Endothelial cell of coronary artery (primary cell): ENCODE measurements around the gene SLC52A1. TPM values are rescaled to one million over a fixed set of nuclear protein-coding genes. Genes with fewer than 3 reads are reported as not detected.

Experiments used
- total RNA-seq: library from RNA; depleted of rRNA; stranded (reverse); fragments of >200 nt; gene quantifications from 2 replicates; pipeline ENCODE4 v1.2.3, GENCODE V29; 2014

The SLC52A1 gene
- under 0.01 and 0.09 TPM in 2 replicates for total RNA-seq

DNA sequence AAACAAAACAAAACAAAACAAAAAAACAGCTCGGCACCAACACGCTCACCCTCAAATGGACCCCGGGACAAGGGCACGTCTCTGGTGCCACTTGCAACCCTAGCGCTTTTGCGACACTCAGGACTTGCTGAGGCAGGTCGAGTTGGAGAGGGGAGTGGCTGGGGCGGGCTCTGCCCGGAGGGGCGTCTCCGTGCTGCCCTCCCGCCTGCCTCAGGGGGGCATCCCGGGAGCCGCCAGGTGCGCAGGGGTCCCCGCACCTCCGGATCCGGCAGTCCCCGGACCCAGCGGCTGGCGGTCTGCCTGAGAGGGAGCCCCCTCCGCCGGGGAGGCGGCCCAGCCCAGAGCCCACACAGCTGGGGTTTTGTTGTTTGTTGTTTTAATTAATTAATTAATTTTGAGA is at the start of gene SLC52A1:
TSS of gene SLC52A1 (minus strand) at position 112 of the 400 bp plus-strand sequence. CDS start 820 bp downstream, outside the sequence.

DNA sequence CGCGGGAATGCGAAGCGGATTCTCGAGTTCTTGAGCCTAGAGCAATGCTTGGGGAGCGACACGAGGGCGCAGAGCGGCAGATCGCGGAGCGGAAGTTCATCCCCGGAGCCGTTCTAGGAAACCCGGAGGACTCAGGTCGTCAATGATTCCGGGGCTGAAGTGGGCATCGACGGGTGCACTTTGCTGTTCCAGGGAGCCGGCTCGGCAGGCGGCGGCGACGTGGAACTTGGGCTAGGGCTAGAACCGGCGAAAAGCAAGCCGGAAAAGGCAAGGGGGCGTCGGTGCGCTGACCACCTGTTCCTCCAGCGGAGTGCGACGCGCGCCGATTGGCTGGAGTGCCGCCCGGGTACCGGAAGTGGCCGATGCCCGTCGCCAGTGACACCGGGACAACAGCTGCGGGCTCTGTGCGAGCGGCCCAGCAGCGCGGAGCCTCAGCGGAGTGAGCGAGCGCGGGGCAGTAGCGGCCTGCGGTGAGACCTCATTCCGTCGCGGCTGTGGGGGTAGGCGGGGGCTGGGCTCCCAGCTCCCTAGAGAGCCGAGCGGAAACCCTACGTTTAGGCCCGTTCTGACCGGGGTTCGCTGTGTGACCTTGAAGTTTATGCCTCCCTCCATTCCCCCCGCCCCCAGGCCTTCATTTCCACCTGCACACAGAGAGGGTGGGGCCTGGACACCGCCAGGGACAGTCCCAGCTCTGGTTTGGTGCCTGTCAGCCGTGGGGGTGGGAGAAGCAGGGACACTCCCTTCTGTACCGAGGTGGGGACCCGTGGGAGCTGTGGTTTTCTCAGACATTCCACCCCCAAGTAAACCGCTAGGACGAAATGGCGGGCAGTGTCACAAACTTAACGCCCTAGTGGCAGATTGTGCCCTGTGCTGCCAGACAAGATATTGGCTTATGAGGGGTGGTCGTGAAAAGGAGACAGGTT is 43.1 kb upstream of the SLC52A1 start, which contains the start of gene ZFP3:
TSS of gene ZFP3 (plus strand) at position 362 of the 923 bp plus-strand sequence. CDS start 13,038 bp downstream, outside the sequence.

DNA sequence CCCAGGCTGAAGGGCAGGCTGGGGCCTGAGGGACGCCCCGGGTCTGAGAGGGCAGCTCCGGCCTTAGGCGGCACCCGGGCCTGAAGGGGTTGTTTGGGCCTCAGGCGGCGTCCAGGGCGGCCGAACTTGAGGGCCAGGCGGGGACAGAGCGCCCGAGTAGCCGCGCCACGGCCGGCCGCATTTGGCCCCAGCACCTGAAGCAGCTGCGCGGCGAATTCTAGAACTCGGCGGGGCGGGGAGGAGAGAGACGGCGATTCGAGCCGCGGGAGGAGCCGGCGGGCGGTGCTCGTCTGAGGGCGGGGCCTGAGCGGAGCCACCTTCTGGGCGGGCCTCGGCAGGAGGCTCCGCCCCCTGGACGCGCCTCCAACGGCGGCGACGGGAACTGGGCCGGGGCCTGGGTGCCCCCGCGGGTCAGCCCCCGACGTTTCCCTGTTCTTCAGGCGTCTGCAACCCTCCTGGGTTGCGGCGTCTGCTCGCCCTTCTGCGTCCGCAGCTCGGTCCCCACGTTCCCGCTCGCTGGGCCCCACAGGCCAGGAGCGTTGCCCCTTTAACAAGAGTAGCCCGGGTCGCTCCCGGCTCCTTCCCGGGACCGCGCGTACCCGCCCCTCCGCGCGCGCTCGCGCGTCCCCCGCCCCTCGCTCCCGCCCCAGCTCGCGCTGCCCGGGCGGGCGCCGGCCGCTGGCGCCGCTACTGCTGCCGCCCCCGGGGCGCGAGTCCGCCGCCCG is 37.8 kb downstream of the SLC52A1 start, which contains the start of the genes INCA1 and KIF1C:
TSS of gene INCA1 (minus strand) at position 221 of the 725 bp plus-strand sequence. CDS start 3,085 bp downstream, outside the sequence.
TSS of gene KIF1C (plus strand) at position 649 of the 725 bp plus-strand sequence. CDS start 2,297 bp downstream, outside the sequence.

DNA sequence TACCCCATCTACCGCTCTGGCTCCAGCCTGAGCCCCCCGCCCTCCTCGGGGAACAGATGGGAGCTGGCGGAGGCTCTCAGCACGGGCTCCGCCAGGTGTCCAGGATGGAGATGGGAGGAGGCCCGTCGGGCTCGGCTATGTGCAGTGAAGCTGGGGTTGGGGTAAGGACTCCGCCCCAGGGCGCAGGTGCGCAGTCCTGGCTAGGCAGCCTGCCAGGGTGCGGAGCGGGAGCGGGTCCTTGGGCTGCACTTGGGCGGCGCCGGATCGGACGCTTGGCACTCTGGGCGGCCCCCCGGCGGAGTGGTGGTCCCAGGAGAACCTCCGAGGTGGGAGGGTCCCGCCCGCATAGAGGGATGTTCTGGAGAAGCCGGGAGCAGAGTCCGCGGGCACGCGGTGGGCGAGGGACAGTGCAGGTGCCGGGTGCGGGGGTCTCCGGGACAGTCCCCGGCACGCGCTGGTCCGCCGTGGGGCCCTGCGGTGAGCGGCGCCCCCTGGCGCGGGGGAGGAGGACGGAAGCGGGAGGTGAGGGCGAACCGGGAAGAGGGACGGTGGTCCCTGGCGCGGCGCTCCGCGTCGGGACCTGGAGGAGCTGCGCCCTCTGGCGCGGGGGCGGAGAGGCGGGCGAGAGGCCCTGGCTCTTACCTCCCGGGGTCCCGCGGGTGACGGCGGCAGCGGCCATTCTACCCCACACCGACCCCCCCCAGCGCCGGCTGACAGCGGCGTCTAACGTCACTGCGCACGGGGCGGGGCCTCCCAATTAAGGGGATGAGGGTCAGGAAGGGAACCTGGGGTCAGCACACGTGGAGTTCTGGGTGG is 48.1 kb downstream of the SLC52A1 start, which contains the start of gene CAMTA2:
TSS of gene CAMTA2 (minus strand) at position 725 of the 816 bp plus-strand sequence. CDS start 1,453 bp downstream, outside the sequence.

Other genes with a start within 250 kb of the SLC52A1 start
- gene VMO1, start 249.1 kb downstream of the SLC52A1 start, total RNA-seq, result 0.19 and 0.45 TPM in 2 replicates
- not detected in 2 replicates for gene GLTPD2, start 246.5 kb downstream of the SLC52A1 start, total RNA-seq
- 196 and 275 TPM in 2 replicates for gene PSMB6, start 239.3 kb downstream of the SLC52A1 start, total RNA-seq
- 28.0 and 28.3 TPM in 2 replicates for gene PLD2, start 228.3 kb downstream of the SLC52A1 start, total RNA-seq
- gene MINK1, start 202.1 kb downstream of the SLC52A1 start, total RNA-seq, result 30.8 and 48.3 TPM in 2 replicates
- gene C17orf107, start 135.9 kb downstream of the SLC52A1 start, total RNA-seq, result 0.63 and 1.6 TPM in 2 replicates
- 0.28 and 1.5 TPM in 2 replicates for gene CHRNE, start 132.3 kb downstream of the SLC52A1 start, total RNA-seq
- not detected in 2 replicates for gene GP1BA, start 103.1 kb downstream of the SLC52A1 start, total RNA-seq
- 53.0 and 53.2 TPM in 2 replicates for gene SLC25A11, start 95.4 kb downstream of the SLC52A1 start, total RNA-seq
- gene RNF167, start 95.2 kb downstream of the SLC52A1 start, total RNA-seq, result 15.5 and 18.8 TPM in 2 replicates
- gene PFN1, start 86.9 kb downstream of the SLC52A1 start, total RNA-seq, result 806 and 926 TPM in 2 replicates
- gene ENO3, start 84.3 kb downstream of the SLC52A1 start, total RNA-seq, result 0.99 and 1.8 TPM in 2 replicates
- 56.9 and 63.6 TPM in 2 replicates for gene SPAG7, start 67.6 kb downstream of the SLC52A1 start, total RNA-seq
- gene CAMTA2, start 47.8 kb downstream of the SLC52A1 start, total RNA-seq, result 4.3 and 13.7 TPM in 2 replicates
- 0.18 and 0.56 TPM in 2 replicates for gene INCA1, start 37.9 kb downstream of the SLC52A1 start, total RNA-seq
- gene KIF1C, start 37.5 kb downstream of the SLC52A1 start, total RNA-seq, result 132 and 141 TPM in 2 replicates
- gene ZFP3, start 43.0 kb upstream of the SLC52A1 start, total RNA-seq, result 0.90 and 1.7 TPM in 2 replicates
- gene ZNF232, start 76.5 kb upstream of the SLC52A1 start, total RNA-seq, result 5.4 and 6.4 TPM in 2 replicates
- under 0.01 TPM in 1 of 2 replicates, not detected in the other for gene USP6, start 80.6 kb upstream of the SLC52A1 start, total RNA-seq
- 3.2 and 4.9 TPM in 2 replicates for gene ZNF594, start 156.4 kb upstream of the SLC52A1 start, total RNA-seq
- gene SCIMP, start 199.4 kb upstream of the SLC52A1 start, total RNA-seq, result not detected in 2 replicates
- gene RABEP1, start 246.9 kb upstream of the SLC52A1 start, total RNA-seq, result 39.8 and 47.9 TPM in 2 replicates